HG02885 (cell line): ENCODE results near the gene SEPTIN12.

Source experiments
- ATAC-seq: cut with Tn5 transposase; IDR thresholded peaks from one replicate; pipeline ENCODE4 v1.9.1; 2021; ENCODE audit warnings: mild to moderate bottlenecking; ENCODE audit not compliant: unreplicated experiment, poor library complexity

The SEPTIN12 gene

DNA sequence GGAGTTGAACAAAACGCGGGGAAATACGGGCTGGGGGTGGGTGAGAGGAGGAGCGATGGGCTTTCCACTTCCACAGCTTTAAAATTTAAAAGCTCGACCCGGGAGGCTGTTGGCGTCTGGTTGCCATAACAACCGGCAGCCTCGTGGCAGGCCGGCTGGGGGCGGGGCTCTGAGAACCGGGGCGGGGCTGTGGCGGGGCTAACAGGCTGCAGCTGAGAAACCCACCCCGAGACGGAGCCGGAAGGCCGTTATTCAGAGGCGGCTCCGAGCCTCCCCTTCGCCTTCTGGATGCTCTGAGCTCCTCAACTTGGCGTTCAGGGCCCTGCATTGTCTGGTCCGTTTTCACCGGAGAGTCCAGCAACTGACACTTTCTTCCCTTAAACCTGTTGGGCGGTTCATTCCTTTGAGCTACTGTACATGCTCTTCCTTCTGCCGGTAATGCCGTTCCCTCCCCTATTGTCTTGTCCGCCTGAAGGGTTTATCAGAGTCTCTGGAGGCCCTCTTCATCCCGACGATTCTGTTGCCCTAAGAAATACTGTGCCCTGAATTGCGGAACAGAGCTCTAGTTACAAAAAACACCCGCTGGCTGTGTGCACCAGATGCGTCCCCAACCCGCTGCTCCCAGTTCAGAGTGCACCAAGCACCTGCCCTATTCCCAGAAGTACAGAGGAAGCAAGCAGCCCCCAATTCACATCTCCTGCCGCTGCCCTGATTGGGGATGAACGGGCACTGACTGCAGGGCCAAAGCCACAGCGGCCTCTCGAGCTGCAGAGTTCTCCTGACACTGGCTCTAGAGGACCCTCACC, 53.2 kb downstream of the SEPTIN12 start:
- peak; percentile 67 for ATAC-seq

DNA sequence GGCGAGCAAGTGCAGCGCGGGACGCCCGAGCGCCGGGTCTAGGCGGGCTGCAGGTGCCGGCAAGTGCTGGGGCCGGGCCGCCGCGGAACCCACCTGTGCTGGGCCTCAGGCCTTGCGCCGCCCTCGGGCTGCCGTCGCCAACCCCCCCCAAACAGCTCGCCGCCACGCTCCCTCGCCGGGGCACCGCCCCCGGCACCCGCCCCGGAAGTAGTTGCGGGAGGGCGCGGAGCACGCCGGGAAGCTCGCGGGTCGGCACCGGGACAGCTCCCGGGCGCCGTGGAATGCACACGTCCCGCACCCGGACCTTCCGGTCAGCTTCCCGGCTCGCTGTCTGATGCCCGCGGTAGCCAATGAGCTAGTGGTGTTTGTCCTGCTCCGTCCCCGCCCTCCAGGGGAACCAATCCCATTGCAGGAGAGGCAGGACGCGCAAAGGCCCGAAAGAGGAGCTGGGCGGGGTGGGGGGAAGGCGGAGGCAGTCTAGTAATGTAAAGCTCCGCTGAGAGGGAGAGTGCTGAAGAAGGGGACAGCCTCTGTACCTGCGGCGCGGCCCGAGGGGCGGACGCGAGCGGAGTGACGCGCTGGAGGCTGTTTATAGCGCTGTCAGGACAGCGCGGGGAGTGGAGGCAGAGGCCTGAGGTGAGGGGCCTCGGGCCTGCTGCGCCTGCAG, 53.9 kb downstream of the SEPTIN12 start, which contains the start of the genes ANKS3 and DNAAF8:
TSS of gene ANKS3 (minus strand) at position 209 of the 667 bp plus-strand sequence. CDS start 4,122 bp downstream, outside the sequence.
TSS of gene DNAAF8 (plus strand) at position 475 of the 667 bp plus-strand sequence. CDS start 1,978 bp downstream, outside the sequence.
- peak; percentile 79 for ATAC-seq

GRCh38 chr16:4733747-4734062, 54.4 kb downstream of the SEPTIN12 start:
- ATAC-seq = no peak

GRCh38 chr16:4733211-4733742, 54.9 kb downstream of the SEPTIN12 start:
- no peak for ATAC-seq

DNA sequence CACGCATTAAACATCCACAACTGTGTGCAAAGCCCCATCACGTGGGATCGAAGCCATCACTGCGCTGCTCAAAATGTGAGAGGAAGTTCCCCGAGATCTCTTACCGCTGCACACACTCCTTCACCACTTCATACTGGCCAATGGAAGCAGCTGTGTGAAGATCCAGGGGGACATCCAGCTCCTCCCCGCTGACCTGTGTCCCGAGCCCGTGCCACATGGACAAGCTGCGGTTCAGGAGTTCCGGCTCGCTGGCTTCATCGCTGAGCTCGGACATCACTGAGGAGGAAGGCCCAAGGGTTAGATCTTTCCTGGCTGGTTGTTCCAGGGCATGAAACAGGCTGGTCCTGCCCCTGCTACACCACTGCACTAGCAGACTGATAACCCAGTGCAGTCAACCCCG, 58.3 kb downstream of the SEPTIN12 start:
- no peak for ATAC-seq

GRCh38 chr16:4728676-4729075, 59.5 kb downstream of the SEPTIN12 start:
- no peak for ATAC-seq
